HL-60 (cell line): ENCODE data around the gene GGA1.

Experiments
- CTCF ChIP-seq: IDR thresholded peaks from one replicate; pipeline ENCODE4 v1.5.1; 2011; ENCODE audit warnings: low read length, control low read depth, inconsistent platforms; ENCODE audit not compliant: insufficient read depth
- GABPA ChIP-seq: IDR thresholded peaks from 2 replicates; pipeline ENCODE4 v1.6.1; 2012; ENCODE audit warnings: low read depth
- POLR2AphosphoS5 ChIP-seq: IDR thresholded peaks from 2 replicates; pipeline ENCODE4 v1.6.1; 2012; ENCODE audit warnings: low read depth
- REST ChIP-seq: IDR thresholded peaks from 2 replicates; pipeline ENCODE4 v1.6.1; 2012; ENCODE audit warnings: low read depth; ENCODE audit not compliant: insufficient replicate concordance
- SPI1 ChIP-seq: IDR thresholded peaks from 2 replicates; pipeline ENCODE4 v1.6.1; 2012; ENCODE audit warnings: low read depth, mild to moderate bottlenecking, borderline replicate concordance

GRCh38 chr22:37625737-37626136 is 17.1 kb downstream of the GGA1 start:
- TF ChIP-seq CTCF (no peak), POLR2AphosphoS5 (no peak), SPI1 (no peak), REST (no peak), GABPA (no peak)
